ENCODE measurements around the gene ADCY3.
A peak's percentile ranks its signal among the peaks of the same experiment; 100 is the strongest.

ADCY3 gene

GRCh38 chr2:24827321-24828237 is 92.5 kb downstream of the ADCY3 start:
- DNase-seq: peak; percentile 84 to 86

GRCh38 chr2:24826773-24827145 is 93.3 kb downstream of the ADCY3 start:
- no peak for DNase-seq

DNA sequence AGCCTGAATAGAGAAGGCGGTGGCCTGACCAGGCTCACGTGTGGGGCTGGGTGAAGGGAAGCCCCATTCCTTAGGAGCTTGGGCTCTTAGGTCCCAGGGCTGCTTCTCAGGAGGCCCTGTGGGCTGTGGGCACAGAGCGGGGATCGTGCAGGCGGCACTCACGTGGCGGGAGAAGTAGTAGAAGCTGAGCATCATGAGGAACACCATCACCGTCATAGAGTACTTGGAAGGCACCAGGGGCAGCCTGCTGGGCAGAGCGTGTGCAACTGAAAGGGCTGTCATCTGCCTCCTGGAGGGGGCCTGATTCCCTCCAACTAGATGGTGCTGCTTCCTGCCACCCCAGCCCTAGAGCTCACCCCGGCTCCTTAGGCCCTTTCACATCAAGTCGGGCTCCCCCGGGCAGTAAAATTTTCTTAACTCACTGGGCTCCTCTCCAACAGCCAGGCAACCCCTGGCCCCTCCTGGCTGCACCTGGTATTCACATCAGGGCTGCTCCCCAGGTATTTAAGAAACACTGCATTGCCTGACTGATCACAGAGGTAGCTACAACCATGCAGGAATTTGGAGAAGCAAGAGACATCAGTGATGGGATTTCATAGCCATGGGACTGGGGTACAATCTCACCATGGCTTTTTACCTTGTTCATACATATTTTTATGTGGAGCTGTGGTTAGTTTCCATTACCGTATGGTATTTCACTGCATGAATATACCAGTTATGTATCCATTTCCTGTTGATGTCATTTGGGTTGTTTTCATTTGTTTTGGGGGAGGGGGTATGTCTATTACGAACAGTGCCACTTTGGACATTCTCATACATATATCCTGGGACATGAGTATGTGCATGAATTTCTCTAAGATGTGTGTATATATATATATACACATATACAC is 93.9 kb downstream of the ADCY3 start:
- DNase-seq: no peak

DNA sequence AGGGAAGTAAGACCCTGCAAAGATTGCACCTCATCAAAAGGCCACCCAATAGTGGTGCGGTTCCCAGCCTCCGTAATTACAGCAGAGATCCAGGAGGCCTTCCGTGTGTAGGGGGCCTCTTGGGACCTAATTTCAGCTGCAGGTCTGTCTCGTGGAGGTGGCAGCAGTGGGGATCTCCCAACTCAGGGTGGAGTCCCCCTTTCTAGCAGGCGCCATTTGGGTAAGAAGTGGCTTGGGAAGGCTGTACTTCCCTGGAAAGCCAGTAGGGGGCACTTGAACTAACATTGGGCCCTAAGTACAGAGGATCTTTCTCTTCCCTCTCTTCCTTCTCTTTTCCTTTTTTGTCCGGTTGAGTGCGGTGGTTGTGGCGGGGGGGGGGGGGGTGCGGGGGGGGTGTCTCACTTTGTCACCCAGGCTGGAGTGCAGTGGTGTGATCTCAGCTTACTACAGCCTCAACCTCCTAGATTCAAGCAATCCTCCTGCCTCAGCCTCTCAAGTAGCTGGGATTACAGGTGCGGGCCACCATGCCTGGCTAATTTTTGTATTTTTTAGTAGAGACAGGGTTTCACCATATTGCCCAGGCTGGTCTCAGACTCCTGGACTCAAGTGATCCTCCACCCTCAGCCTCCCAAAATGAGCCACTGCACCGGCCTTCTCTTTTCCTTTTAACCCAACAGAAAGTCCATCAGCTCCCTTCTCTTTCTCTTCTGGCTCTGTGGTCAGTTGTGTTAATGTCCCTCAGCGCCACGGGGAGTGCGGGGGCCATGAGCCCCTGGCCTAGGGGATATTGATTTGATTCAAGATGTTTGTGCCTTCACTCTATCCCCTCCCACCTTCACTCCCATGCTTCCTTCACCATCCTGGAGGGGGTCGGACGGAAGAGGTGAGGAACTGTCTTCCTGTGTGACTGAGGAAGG is 94.8 kb downstream of the ADCY3 start:
- no peak for DNase-seq

GRCh38 chr2:24824071-24824588 is 95.9 kb downstream of the ADCY3 start:
- no peak for DNase-seq

DNA sequence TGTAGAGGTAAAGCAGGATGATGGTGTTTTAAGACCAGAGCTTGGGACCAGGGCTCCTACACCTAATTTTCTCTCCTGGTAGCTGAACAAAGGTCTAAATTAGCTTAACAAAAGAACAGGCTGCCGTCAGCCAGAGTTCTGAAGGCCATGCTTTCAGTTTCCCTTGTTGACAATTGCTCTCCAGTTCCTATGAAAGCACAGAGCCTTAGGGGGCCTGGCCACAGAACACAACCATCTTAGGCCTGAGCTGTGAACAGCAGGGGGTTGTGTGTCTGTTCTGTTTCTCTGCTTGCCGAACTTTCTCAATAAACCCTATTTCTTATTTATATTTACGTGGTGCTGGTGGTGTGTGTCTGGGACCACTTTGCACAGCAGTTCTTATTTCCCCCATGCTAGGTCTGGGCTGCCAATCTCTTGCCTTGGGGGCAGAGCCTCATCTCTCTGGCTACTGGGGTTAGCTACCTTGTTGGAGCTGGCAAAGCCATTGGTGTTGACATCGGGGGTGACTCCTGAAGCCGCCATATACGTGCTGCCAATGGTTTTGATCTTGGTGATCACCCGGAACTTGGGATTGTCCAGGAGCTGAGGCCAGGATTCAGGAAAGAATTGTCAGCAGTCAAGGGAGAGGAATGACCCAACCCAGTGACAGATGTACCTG is 97.9 kb downstream of the ADCY3 start:
- DNase-seq: no peak

- DNase-seq: no peak
Measured at GRCh38 chr2:24821433-24821891, 98.6 kb downstream of the ADCY3 start.

GRCh38 chr2:24820598-24821432 is 99.2 kb downstream of the ADCY3 start:
- DNase-seq: no peak

DNA sequence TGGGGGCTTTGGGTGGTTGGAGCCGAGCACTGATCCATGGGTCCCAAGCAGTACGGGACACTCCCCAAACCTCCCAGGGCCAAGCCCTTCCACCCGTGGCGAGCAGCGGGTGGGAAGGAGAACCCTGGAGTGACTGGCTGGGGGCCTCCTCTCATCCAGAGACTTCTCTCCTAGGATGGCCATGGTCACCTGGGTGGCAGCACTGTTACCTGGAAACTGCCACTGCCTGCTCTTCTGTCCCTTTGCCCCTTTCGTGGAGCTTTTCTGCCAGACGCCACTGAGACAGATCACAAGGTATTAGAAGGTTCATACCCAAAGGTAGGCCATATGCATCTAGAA is 99.9 kb downstream of the ADCY3 start:
- no peak for DNase-seq

DNA sequence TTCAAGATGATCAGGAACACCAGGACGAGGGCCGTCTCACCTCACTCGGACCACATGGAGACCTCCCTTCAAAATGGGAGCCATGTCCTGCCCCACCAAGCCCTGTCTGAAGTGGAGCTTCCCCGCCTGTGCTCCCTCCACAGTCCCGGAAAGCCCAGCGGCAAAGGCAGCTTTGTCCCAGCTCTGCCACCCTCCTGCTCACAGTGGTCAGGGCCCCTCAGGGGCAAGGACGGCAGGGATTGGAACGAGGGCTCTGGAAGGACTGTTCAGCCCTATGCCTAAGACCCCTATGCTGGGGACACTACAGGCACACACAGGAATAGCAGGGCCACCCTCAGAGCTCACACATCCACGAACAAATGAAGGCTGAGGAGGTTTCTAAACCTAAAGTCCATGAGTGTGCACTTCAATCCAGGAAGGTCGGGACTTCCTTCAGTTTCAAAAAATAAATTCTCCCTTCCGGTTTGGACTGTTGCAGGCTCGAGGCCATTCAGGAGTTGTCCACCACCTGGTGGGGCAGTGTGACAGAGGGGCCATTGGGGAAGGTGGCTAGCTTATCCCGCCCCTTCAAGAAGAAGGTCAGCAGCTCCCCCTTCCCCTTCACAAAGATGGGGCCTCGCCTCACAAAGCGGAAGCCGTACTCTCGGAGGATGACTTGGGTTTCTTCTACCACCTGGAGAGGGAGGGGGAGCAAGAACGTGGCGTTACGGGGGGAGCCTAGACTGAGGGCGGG is 100.4 kb downstream of the ADCY3 start:
- DNase-seq: no peak

GRCh38 chr2:24818721-24819167 is 101.3 kb downstream of the ADCY3 start:
- no peak for DNase-seq

GRCh38 chr2:24816884-24817283 is 103.2 kb downstream of the ADCY3 start:
- no peak for DNase-seq

- DNase-seq: no peak
Measured at GRCh38 chr2:24816404-24816803, 103.6 kb downstream of the ADCY3 start.

DNA sequence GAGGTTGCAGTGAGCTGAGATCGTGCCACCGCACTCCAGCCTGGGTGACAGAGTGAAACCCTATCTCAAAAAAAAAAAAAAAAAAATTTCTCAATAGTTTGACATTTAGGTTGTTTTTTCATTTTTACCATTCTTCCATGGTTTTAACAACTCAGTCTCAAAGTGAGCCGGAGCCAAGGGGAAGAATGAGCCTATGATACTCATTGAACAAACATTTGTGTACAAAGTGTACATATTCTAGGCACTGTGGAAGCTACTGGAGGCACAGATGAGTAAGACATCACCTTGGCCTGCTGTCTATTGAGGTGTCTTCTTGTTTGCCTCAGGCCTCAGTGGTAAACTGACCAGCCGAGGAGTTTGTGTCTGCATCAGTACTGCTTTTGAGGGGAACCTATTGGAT is 104.9 kb downstream of the ADCY3 start:
- DNase-seq: no peak

- no peak for DNase-seq
Measured at GRCh38 chr2:24814516-24814915, 105.5 kb downstream of the ADCY3 start.

- no peak for DNase-seq
Measured at GRCh38 chr2:24813691-24814137, 106.3 kb downstream of the ADCY3 start.

DNA sequence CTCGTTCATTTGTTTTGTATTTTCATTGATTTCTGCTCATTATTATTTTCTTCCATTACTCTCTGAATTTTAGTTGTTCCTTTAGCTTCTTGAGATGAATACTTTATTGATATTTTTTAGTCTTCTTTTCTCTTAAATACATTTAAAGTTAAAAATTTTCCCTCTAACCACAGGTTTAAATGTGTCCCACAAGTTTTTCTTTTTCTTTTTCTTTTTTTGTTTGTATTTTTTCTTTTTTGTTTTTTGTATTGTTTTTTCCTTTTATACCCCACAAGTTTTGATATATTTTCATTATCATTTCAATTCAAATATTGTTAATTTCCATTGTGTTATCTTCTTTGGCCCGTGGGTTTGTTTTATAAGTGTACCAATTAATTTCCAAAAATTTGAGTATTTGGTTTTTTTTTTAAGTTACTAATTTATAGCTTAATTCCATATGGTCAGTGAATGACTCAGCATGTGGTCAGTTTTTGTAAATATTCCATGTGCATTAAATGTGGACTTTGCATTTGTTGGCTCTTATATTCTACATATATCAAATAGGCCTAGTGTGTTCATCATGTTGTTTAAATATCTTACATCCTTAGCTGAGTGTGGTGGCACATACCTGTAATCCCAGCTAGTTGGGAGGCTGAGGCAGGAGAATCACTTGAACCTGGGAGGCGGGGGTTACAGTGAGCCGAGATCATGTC is 110.6 kb downstream of the ADCY3 start:
- no peak for DNase-seq

DNA sequence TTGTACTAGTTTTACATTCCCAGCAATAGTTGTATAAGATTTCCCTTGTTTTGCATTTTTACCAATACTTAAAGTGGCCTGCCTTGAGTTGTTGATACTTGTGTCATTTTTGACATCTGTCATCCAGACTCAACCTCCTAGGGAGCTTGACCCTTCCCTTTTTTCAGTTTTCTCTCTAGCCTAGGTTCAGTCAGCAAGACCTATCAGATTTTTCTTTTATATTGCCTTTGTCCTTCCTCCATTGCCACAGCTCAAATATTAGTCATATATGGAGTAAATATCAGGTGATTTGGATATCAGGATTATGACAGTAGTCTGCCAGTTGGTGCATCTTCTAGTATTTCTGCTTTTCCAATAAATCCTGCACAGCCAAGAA is 113.4 kb downstream of the ADCY3 start:
- DNase-seq: no peak

Measured in SHP77 (cell line).